A673 (cell line): ENCODE results near the gene CRADD. TPM values are rescaled to one million over a fixed set of nuclear protein-coding genes. Genes with fewer than 3 reads are reported as not detected.

Experiments
- BruUV-seq: library from RNA; stranded (reverse); fragments of 400-500 nt; replicated peaks from 2 replicates; lab custom pipeline; 2021; lab: Mats Ljungman, UMichigan
- CTCF ChIA-PET: fragments of 300-600 bp; sonication (Branson Sonifier 250); formaldehyde crosslinking; loops from one replicate; lab custom pipeline; 2022; ENCODE audit warnings: antibody characterized with exemption; lab: Charles Lee
- POLR2A ChIA-PET: fragments of 300-600 bp; sonication (Branson Sonifier 250); formaldehyde crosslinking; loops from one replicate; lab custom pipeline; 2022; ENCODE audit warnings: antibody characterized with exemption; ENCODE audit not compliant: low non-redundant PET; lab: Charles Lee
- DNase-seq: peaks from one replicate; pipeline ENCODE4 v3.0.0-alpha.2; 2015; ENCODE audit warnings: low spot score
- H3K27ac ChIP-seq: fragments of 200-600 bp; sonication (generic); 2 replicates; pipeline ENCODE4 v1.5.1; 2016; ENCODE audit warnings: mixed run types, low read depth, mild to moderate bottlenecking, mixed read lengths, antibody characterized with exemption, low read length; ENCODE audit not compliant: poor library complexity, severe bottlenecking
- H3K27me3 ChIP-seq: fragments of 200-600 bp; sonication (generic); replicated peaks from 2 replicates; pipeline ENCODE4 v1.6.1; 2017; ENCODE audit warnings: mixed run types, low read depth, mild to moderate bottlenecking, mixed read lengths, antibody characterized with exemption, low read length; ENCODE audit not compliant: insufficient read depth, poor library complexity
- H3K36me3 ChIP-seq: fragments of 200-600 bp; sonication (generic); 2 replicates; pipeline ENCODE4 v1.6.1; 2016; ENCODE audit warnings: mixed run types, mild to moderate bottlenecking, mixed read lengths, antibody characterized with exemption, low read length; ENCODE audit not compliant: insufficient read depth, poor library complexity, severe bottlenecking
- H3K4me1 ChIP-seq: fragments of 200-600 bp; sonication (generic); 2 replicates; pipeline ENCODE4 v1.6.1; 2017; ENCODE audit warnings: mixed run types, mild to moderate bottlenecking, mixed read lengths, antibody characterized with exemption, low read length; ENCODE audit not compliant: insufficient read depth, poor library complexity, severe bottlenecking
- H3K4me3 ChIP-seq: fragments of 200-600 bp; sonication (generic); 2 replicates; pipeline ENCODE4 v1.5.1; 2016; ENCODE audit warnings: low read depth, mixed run types, mild to moderate bottlenecking, mixed read lengths, low read length; ENCODE audit not compliant: poor library complexity, severe bottlenecking
- H3K9me3 ChIP-seq: fragments of 200-600 bp; sonication (generic); 2 replicates; pipeline ENCODE4 v1.6.1; 2016; ENCODE audit warnings: mixed run types, low read depth, mild to moderate bottlenecking, mixed read lengths, antibody characterized with exemption, low read length; ENCODE audit not compliant: poor library complexity, severe bottlenecking
- CTCF ChIP-seq: fragments of 300-800, 200-600 bp; sonication (generic); conservative IDR thresholded peaks from 2 replicates; pipeline ENCODE4 v1.5.1; 2017; ENCODE audit warnings: low read depth, mild to moderate bottlenecking, antibody characterized with exemption, low read length, moderate library complexity, mixed read lengths
- EZH2 ChIP-seq: fragments of 200-600 bp; sonication (generic); IDR thresholded peaks from 2 replicates; pipeline ENCODE4 v1.6.1; 2017; ENCODE audit warnings: borderline replicate concordance, low read depth, mild to moderate bottlenecking, mixed read lengths, antibody characterized with exemption, low read length; ENCODE audit not compliant: poor library complexity, severe bottlenecking
- intact Hi-C: fragments of 100-400 bp; cut with micrococcal nuclease; formaldehyde crosslinking; loops from one replicate; pipeline ENCODE4 v1.10.0; 2022; ENCODE audit not compliant: unreplicated experiment
- total RNA-seq: library from RNA; stranded (reverse); gene quantifications from 2 replicates; pipeline ENCODE4 v1.2.3, GENCODE V29; 2021

CRADD gene
- total RNA-seq, 1 experiment from 2014 or later: 9.1 TPM

- no peak overlapping the region for H3K27ac ChIP-seq
- H3K27me3 ChIP-seq: no peaks in the 10 kb centered on the region
- no TSS peak for BruUV-seq
- DNase-seq: no peak
- H3K36me3 ChIP-seq: no peaks in the 10 kb centered on the region
- no peaks in the 10 kb centered on the region for H3K9me3 ChIP-seq
- H3K4me1 ChIP-seq: peaks cover 3% of the 10 kb centered on the region
- POLR2A ChIA-PET: no interaction called here
- TF ChIP-seq EZH2 (no peak), CTCF (no peak)
- intact Hi-C loops: no loop called here
- H3K4me3 ChIP-seq: no peak overlapping the region
- CTCF ChIA-PET: no interaction called here
Observed at GRCh38 chr12:93674386-93674785, 2.8 kb upstream of the CRADD start.

GRCh38 chr12:93676408-93677194 is 574 bp upstream of the CRADD start:
- CTCF ChIA-PET: no interaction called here
- H3K27ac ChIP-seq: peak overlapping the region; percentile 96

GRCh38 chr12:93678779-93679178 is 1.6 kb downstream of the CRADD start:
- no peak overlapping the region for H3K27ac ChIP-seq
- no TSS peak for BruUV-seq
- no peaks in the 10 kb centered on the region for H3K9me3 ChIP-seq
- H3K4me3 ChIP-seq: no peak overlapping the region
- H3K4me1 ChIP-seq: peaks cover 3% of the 10 kb centered on the region
- DNase-seq: no peak
- CTCF ChIA-PET: no interaction called here
- POLR2A ChIA-PET: no interaction called here
- intact Hi-C loops: loop anchor here (5.0 kb wide), 1 partner anchor 106 kb away; the partner anchor contains the start of gene SOCS2
- H3K27me3 ChIP-seq: no peaks in the 10 kb centered on the region
- TF ChIP-seq EZH2 (no peak), CTCF (no peak)
- no peaks in the 10 kb centered on the region for H3K36me3 ChIP-seq

More at GRCh38 chr12:93676408-93677194, 574 bp upstream of the CRADD start:
- peak overlapping the region; percentile 61 for H3K4me3 ChIP-seq
- no TSS peak for BruUV-seq
- H3K27me3 ChIP-seq: no peaks in the 10 kb centered on the region
- no peaks in the 10 kb centered on the region for H3K36me3 ChIP-seq
- TF ChIP-seq EZH2 (no peak), CTCF (no peak)
- POLR2A ChIA-PET: no interaction called here
- intact Hi-C loops: loop anchor here (5.0 kb wide), 1 partner anchor 104 kb away; the partner anchor contains the start of gene SOCS2
- no peaks in the 10 kb centered on the region for H3K9me3 ChIP-seq
- peaks cover 3% of the 10 kb centered on the region for H3K4me1 ChIP-seq
- no peak for DNase-seq
